ENCODE measurements around the gene CEP78. TPM values are rescaled to one million over a fixed set of nuclear protein-coding genes. Genes with fewer than 3 reads are reported as not detected.
A peak's percentile ranks its signal among the peaks of the same experiment; 100 is the strongest.

Gene CEP78
- polyA plus RNA-seq, 3 donors, result 27.3 to 33.0 (median 30.6) TPM

- no peak for DNase-seq (ENCODE audit: low read depth in 3 of 3, low spot score in 2 of 3)
Observed at GRCh38 chr9:78304357-78304756, 68.5 kb downstream of the CEP78 start.

- DNase-seq (ENCODE audit: low read depth in 3 of 3, low spot score in 2 of 3), result no peak
Observed at GRCh38 chr9:78306222-78307076, 70.6 kb downstream of the CEP78 start.

- DNase-seq (ENCODE audit: low read depth in 3 of 3, low spot score in 2 of 3), result no peak
Observed at GRCh38 chr9:78307360-78307759, 71.5 kb downstream of the CEP78 start.

GRCh38 chr9:78309066-78309465, 73.2 kb downstream of the CEP78 start:
- no peak for DNase-seq (ENCODE audit: low read depth in 3 of 3, low spot score in 2 of 3)

GRCh38 chr9:78311075-78311474, 75.2 kb downstream of the CEP78 start:
- no peak for DNase-seq (ENCODE audit: low read depth in 3 of 3, low spot score in 2 of 3)

DNA sequence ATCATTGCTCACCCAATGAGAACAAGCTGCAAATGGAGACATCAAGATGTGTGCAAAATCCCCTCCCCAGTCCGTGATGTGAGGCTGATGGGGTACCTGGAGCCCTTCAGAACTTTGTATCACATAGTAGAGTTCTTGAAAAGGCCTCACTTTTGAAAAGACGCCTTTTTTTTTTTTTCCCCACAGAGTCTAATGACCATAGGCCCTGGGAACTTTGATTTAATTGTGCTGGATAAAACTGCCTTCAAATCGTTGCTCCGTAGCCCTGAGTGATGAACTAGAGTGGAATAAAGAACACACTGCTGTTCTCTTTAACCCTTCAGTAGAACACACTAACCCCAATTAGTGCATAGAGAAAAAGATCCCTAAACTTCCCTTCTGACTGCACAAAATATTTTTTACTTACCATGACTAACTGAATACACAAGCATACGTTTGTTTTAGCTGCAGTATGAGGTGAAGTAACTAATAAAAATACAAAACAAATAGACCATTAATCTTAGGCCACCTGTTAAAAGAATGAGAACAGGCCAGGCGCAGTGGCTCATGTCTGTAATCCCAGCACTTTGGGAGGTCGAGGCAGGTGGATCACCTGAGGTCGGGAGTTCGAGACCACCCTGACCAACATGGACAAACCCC, 76.1 kb downstream of the CEP78 start:
- no peak for DNase-seq (ENCODE audit: low read depth in 3 of 3, low spot score in 2 of 3)

DNA sequence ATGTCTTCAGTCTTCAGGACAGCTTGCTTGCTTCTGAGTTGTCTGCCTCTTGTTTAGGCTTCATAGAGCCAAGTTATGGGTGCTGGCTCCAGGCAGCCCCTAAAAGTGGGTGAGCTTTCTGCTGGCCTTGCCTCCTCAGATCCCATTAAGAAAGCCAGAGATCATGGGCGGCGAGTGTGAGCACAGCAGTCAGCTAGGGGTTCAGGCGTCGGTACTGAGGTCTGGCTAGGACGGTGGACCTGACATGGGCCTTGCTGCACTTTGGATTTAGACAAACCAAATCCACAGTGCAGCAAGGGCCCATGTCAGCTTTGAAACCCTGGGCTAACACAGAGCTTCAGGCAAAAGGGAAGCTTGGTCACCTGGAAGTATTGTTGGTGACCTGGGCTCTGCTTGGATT, 78.7 kb downstream of the CEP78 start:
- no peak for DNase-seq (ENCODE audit: low read depth in 3 of 3, low spot score in 2 of 3)

- DNase-seq (ENCODE audit: low read depth in 3 of 3, low spot score in 2 of 3), result no peak
Observed at GRCh38 chr9:78314953-78315870, 79.3 kb downstream of the CEP78 start.

- DNase-seq (ENCODE audit: low read depth in 3 of 3, low spot score in 2 of 3), result no peak
Observed at GRCh38 chr9:78316166-78316892, 80.5 kb downstream of the CEP78 start.

- no peak for DNase-seq (ENCODE audit: low read depth in 3 of 3, low spot score in 2 of 3)
Observed at GRCh38 chr9:78319197-78320029, 83.5 kb downstream of the CEP78 start.

GRCh38 chr9:78320030-78320693, 84.3 kb downstream of the CEP78 start:
- DNase-seq (ENCODE audit: low read depth in 3 of 3, low spot score in 2 of 3), result no peak

DNA sequence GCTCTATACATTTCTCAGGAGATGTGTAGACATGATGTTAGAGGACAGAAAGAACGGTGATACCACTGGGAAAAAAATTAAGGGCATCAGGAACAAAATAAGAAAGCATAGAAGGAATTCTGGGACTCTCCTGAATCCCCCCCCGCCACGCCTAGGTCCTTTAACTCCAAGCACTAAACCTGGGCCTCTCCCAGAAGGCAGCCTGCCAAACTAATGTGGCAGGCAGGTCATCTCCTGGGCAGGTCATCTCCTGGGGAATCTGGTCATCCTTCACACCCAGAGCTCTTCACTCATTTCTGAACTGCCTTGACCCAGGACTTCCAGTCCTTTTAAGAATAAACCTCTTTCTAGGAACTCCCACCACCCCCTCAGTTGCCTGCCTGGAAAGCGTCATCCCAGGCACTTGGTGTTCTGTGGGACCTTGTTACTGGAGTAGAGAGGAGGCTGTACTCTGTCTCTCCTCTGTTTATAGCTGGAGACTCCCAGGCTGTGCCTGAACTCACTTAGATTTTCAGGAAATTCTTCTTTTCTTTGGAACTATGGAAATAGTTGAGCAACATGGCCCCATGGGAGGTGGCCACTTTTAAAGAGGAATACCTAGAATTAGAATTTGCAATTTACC, 85.1 kb downstream of the CEP78 start:
- DNase-seq (ENCODE audit: low read depth in 3 of 3, low spot score in 2 of 3), result no peak

DNA sequence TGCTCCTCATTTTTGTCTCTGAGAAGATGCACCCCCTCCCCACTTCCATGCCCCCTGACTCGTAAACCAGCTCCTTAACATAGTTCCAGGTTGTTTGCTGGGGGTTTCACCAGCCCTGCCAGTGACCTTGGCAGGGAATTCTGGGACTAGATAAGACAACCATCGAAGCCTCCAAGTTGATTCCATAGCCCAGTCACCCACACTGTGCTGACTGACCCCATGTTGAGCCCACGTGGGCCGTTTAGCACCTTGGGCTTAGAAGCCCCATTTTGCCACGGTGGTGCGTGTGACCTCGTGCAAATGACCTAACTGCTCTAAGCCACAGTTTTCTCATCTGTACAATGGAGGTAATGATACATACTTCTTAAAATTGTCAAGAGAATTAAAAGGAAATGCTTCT, 85.6 kb downstream of the CEP78 start:
- DNase-seq (ENCODE audit: low read depth in 3 of 3, low spot score in 2 of 3), result no peak

- DNase-seq (ENCODE audit: low read depth in 3 of 3, low spot score in 2 of 3), result no peak
Observed at GRCh38 chr9:78324068-78324650, 88.3 kb downstream of the CEP78 start.

DNA sequence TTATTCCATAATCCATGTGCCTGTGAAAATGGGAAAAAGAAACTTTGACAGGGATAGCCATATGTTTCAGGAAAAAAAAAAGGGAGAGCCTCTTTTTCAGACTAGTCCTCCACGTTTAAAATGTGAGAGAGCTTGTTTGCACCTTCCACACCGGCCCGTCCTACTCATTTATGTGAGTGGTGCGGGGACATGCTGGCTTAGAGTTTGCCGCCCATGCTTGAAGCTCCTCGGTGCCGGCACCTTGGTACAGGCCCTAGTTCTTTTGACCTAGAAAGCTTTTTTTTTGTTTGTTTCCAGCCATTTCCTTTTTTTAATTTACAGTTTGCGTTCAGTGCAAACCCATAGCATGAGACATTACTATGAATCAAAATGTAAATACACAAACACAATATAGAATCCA, 88.8 kb downstream of the CEP78 start:
- no peak for DNase-seq (ENCODE audit: low read depth in 3 of 3, low spot score in 2 of 3)

DNA sequence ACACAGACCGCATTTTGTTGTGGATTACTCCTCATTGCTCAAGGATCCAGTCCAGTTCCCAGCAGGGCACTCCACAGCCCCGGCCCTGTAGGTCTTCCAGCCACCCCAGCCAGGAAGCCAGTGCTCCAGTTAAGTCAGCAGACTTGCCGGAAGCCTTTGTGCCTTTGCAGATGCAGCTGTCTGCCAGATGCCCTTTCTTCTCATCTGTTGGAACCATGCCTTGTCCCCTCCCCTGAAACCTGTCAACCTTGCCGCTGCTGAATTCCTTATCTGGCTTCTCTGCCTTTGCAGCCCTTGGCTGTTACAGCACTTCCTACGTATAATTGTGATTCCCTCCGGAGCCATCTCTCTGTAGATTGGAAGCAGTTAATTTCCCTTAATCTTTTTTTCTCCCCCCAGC, 89.5 kb downstream of the CEP78 start:
- DNase-seq (ENCODE audit: low read depth in 3 of 3, low spot score in 2 of 3), result peak in 1 of 3 donors; percentile 2

GRCh38 chr9:78325846-78326360, 90.0 kb downstream of the CEP78 start:
- no peak for DNase-seq (ENCODE audit: low read depth in 3 of 3, low spot score in 2 of 3)

DNA sequence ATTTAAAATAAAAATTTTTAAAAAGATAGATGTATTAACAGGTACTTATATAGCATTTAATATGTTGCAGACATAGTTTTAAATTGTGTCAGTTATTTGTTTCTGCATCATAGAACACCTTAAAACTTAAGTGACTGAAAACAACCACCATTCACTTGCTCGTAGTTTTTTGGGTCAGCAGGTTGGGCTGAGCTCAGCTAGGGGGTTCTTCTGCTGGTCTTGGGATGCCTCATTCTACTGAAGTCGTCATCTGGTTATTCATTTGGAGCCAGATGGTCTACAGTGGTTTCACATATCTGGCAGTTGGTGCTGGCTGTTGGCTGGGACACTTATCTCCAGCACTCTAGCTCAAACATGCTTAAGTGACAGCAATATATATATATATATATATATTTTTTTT, 90.7 kb downstream of the CEP78 start:
- no peak for DNase-seq (ENCODE audit: low read depth in 3 of 3, low spot score in 2 of 3)
